GM19025 (cell line): ENCODE data around the gene SFTPB.
"Not testable (repeated sequence)": the region's sequence is repeated elsewhere in the genome, so short reads cannot be mapped to it uniquely, and the experiment has no call there.

Experiments
- ATAC-seq: cut with Tn5 transposase; IDR thresholded peaks from one replicate; pipeline ENCODE4 v1.9.1; 2021; ENCODE audit warnings: mild to moderate bottlenecking, low read depth, moderate library complexity; ENCODE audit not compliant: unreplicated experiment

SFTPB gene

GRCh38 chr2:85678794-85679672 is 11.0 kb upstream of the SFTPB start:
- peak; percentile 69 for ATAC-seq

GRCh38 chr2:85678377-85678776 is 10.4 kb upstream of the SFTPB start:
- ATAC-seq, result no peak

GRCh38 chr2:85675866-85676548 is 8.0 kb upstream of the SFTPB start:
- ATAC-seq, result no peak

- no peak for ATAC-seq
Measured at GRCh38 chr2:85675427-85675826, 7.4 kb upstream of the SFTPB start.

GRCh38 chr2:85674417-85674816 is 6.4 kb upstream of the SFTPB start:
- no peak for ATAC-seq

- ATAC-seq, result no peak
Measured at GRCh38 chr2:85673716-85674375, 5.8 kb upstream of the SFTPB start.

GRCh38 chr2:85672456-85672855 is 4.5 kb upstream of the SFTPB start:
- no peak for ATAC-seq

- ATAC-seq, result not testable (repeated sequence)
Measured at GRCh38 chr2:85670416-85670815, 2.4 kb upstream of the SFTPB start.

GRCh38 chr2:85669549-85669948 is 1.6 kb upstream of the SFTPB start:
- ATAC-seq, result no peak

- no peak for ATAC-seq
Measured at GRCh38 chr2:85668857-85669142, 801 bp upstream of the SFTPB start.

- no peak for ATAC-seq
Measured at GRCh38 chr2:85667561-85668008, 414 bp downstream of the SFTPB start.

GRCh38 chr2:85666435-85667316 is 1.3 kb downstream of the SFTPB start:
- no peak for ATAC-seq

- ATAC-seq, result no peak
Measured at GRCh38 chr2:85666016-85666415, 2.0 kb downstream of the SFTPB start.

GRCh38 chr2:85665264-85665937 is 2.6 kb downstream of the SFTPB start:
- ATAC-seq, result no peak

GRCh38 chr2:85663594-85664565 is 4.1 kb downstream of the SFTPB start:
- no peak for ATAC-seq

- ATAC-seq, result no peak
Measured at GRCh38 chr2:85662899-85663593, 5.0 kb downstream of the SFTPB start.

- ATAC-seq, result no peak
Measured at GRCh38 chr2:85661139-85661858, 6.7 kb downstream of the SFTPB start.

- ATAC-seq, result no peak
Measured at GRCh38 chr2:85660725-85661124, 7.3 kb downstream of the SFTPB start.
